Bronchial epithelial cell (primary cell): ENCODE data around the gene DGKG. TPM values are rescaled to one million over a fixed set of nuclear protein-coding genes. Genes with fewer than 3 reads are reported as not detected.

Experiments used
- DNase-seq: peaks from one replicate; pipeline ENCODE4 v3.0.0-alpha.2; 2010; ENCODE audit warnings: low read depth
- FAIRE-seq: peaks from 2 replicates; lab custom pipeline; 2011; peaks lifted over from hg19 to GRCh38; lab: Jason Lieb, UNC
- H3K27me3 ChIP-seq: 2 replicates; pipeline ENCODE4 v1.5.1; 2011; ENCODE audit warnings: low read length; ENCODE audit not compliant: control insufficient read depth, insufficient read depth
- H3K36me3 ChIP-seq: 2 replicates; pipeline ENCODE4 v1.5.1; 2011; ENCODE audit warnings: low read length; ENCODE audit not compliant: control insufficient read depth, insufficient read depth
- H3K4me3 ChIP-seq: 2 replicates; pipeline ENCODE4 v1.5.1; 2011; ENCODE audit warnings: mild to moderate bottlenecking, low read depth, low read length, control low read depth
- total RNA-seq: library from RNA; depleted of rRNA; stranded (reverse); fragments of >200 nt; gene quantifications from 2 replicates; pipeline ENCODE4 v1.2.1, GENCODE V29; 2014
- TF ChIP-seq, protein P1 (sequence below): IDR thresholded peaks from 2 replicates; pipeline ENCODE4 v1.5.1; 2011; ENCODE audit warnings: mild to moderate bottlenecking, moderate library complexity, low read length, control low read depth, inconsistent platforms; ENCODE audit not compliant: insufficient read depth, severe bottlenecking

Gene DGKG
- total RNA-seq, 1 donor from 2014 or later, result not detected

DNA sequence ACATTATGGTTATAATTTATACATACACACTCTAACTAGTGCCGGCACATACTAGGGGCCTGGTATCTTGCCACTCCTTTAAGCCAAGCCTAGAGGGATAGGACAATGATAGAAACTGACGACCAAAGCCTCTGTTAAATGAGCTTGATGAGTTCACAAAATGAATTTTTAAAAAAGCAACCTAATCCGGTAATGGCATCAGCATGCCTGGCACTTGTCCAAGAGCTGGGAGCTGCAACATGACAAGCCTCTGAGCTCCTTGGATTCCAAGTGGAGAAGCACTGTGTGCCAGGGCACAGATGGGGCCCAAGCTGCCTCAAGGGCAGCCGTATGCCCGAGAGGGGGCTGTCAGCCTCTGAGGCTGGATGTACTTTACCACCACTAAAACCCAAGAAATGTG is 262.9 kb downstream of the DGKG start:
- no peak overlapping the region for H3K4me3 ChIP-seq
- FAIRE-seq (no peak), DNase-seq (peak; percentile 59)
- no peaks in the 10 kb centered on the region for H3K36me3 ChIP-seq
- H3K27me3 ChIP-seq, result no peaks in the 10 kb centered on the region
- TF ChIP-seq, protein P1, sequence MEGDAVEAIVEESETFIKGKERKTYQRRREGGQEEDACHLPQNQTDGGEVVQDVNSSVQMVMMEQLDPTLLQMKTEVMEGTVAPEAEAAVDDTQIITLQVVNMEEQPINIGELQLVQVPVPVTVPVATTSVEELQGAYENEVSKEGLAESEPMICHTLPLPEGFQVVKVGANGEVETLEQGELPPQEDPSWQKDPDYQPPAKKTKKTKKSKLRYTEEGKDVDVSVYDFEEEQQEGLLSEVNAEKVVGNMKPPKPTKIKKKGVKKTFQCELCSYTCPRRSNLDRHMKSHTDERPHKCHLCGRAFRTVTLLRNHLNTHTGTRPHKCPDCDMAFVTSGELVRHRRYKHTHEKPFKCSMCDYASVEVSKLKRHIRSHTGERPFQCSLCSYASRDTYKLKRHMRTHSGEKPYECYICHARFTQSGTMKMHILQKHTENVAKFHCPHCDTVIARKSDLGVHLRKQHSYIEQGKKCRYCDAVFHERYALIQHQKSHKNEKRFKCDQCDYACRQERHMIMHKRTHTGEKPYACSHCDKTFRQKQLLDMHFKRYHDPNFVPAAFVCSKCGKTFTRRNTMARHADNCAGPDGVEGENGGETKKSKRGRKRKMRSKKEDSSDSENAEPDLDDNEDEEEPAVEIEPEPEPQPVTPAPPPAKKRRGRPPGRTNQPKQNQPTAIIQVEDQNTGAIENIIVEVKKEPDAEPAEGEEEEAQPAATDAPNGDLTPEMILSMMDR, result no peak

DNA sequence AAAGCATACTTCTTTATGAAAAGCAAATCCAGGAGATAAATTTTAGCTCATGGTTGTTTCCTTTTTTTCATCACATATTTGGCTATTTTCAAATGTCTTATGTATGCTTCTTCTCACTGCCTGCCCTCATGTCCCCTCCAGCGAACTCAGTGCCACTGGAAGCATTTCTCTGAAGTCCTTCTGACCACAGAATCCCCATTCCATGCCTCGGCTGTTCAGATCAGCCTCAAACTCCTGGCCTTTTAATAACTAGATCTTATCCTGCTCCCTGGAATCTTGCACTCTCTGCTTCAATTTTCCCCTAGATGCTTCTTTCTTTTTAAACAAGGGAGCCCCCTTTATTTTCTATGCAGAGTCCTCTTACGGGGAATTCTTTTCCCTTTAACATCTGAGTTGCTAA is 263.3 kb downstream of the DGKG start:
- H3K27me3 ChIP-seq, result no peaks in the 10 kb centered on the region
- H3K36me3 ChIP-seq, result no peaks in the 10 kb centered on the region
- no peak for DNase-seq
- no peak overlapping the region for H3K4me3 ChIP-seq
- TF ChIP-seq, protein P1, result no peak
- FAIRE-seq, result no peak

DNA sequence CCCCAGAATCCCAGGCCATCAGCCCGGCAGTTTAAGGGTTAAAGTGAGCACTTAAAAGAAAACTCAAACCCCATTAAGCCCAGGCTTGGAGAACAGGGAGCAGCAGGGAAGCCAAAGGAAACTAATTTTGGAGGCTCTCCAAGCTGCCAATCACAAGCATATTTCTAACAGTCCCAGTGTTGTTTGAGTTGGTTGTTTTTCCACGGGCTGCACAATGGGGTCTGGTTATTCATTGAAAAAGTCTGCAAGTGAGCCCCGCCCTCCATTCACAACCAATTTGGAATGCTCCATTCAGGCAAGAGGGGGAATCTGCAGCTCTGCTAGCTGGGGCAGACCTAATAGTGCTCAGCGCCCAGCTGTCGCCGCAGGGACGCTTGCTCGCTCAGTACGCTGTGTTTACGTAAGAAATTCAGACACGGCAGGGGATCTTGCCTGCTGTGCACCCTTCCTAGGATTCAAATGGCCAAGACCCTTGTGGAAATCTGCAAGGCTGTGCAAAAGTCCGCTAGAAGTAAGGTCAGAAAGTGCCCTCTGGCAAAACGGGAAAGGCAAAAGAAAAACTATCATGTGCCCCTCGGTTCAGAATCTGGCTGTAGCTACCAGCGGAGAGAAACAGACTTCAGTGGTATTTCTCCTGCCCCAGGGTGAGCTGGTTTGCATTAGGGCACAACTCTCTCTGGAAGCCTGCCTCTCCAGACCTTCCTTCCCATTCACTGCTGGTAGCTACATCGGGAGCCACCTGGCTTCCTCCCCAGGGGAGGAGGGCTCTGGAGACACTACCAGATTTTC is 264.2 kb downstream of the DGKG start:
- Histone ChIP-seq H3K4me3 (peak overlapping the region; percentile 8), H3K36me3 (no peaks in the 10 kb centered on the region)
- no peak for FAIRE-seq

DNA sequence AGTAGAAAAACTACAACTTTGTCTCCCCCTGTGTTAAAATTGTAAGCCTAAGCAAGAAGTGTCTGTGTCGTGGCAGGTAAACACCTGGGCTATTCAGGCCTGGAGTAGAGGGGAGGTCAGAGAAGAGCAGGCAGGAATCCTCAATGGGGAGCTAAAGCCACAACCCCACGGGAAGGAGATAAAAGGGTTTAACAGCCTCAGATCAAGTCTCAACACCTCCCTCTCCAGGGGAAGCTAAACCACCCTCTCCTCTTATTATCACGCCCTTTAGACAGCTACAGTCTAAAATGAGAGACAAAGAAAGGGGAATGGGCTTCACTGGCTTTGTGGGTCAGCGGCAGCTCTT is 264.7 kb downstream of the DGKG start:
- Histone ChIP-seq H3K36me3 (no peaks in the 10 kb centered on the region), H3K27me3 (no peaks in the 10 kb centered on the region), H3K4me3 (peak overlapping the region; percentile 7)
- FAIRE-seq (no peak), DNase-seq (no peak)
- TF ChIP-seq, protein P1, result no peak

More for the DNA sequence above, 264.2 kb downstream of the DGKG start:
- TF ChIP-seq, protein P1, result no peak
- peak; percentile 81 for DNase-seq
- H3K27me3 ChIP-seq, result no peaks in the 10 kb centered on the region

Other genes starting within 250 kb of the DGKG start
- 0.79 and 1.7 TPM in 2 replicates for gene CRYGS, start 182.1 kb upstream of the DGKG start, total RNA-seq
- gene TBCCD1, start 205.1 kb upstream of the DGKG start, total RNA-seq, result 13.7 and 14.7 TPM in 2 replicates
- gene DNAJB11, start 208.5 kb upstream of the DGKG start, total RNA-seq, result 66.6 and 94.5 TPM in 2 replicates